ENCODE data around the gene TENM4.

- TF ChIP-seq, protein P1, sequence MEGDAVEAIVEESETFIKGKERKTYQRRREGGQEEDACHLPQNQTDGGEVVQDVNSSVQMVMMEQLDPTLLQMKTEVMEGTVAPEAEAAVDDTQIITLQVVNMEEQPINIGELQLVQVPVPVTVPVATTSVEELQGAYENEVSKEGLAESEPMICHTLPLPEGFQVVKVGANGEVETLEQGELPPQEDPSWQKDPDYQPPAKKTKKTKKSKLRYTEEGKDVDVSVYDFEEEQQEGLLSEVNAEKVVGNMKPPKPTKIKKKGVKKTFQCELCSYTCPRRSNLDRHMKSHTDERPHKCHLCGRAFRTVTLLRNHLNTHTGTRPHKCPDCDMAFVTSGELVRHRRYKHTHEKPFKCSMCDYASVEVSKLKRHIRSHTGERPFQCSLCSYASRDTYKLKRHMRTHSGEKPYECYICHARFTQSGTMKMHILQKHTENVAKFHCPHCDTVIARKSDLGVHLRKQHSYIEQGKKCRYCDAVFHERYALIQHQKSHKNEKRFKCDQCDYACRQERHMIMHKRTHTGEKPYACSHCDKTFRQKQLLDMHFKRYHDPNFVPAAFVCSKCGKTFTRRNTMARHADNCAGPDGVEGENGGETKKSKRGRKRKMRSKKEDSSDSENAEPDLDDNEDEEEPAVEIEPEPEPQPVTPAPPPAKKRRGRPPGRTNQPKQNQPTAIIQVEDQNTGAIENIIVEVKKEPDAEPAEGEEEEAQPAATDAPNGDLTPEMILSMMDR (IDR thresholded peaks at IDR 0.05): no peak
- no peak for TF ChIP-seq POLR2A (IDR thresholded peaks at IDR 0.05)
Measured at GRCh38 chr11:78655561-78655960, 785.3 kb downstream of the TENM4 start.
